HG03575 (cell line): ENCODE data around the gene P2RY10.

Experiments used
- ATAC-seq: cut with Tn5 transposase; IDR thresholded peaks from one replicate; pipeline ENCODE4 v1.9.1; 2021; ENCODE audit not compliant: unreplicated experiment, insufficient number of reproducible peaks, low FRiP score; ENCODE audit errors: extremely low read depth

Gene P2RY10, protein sequence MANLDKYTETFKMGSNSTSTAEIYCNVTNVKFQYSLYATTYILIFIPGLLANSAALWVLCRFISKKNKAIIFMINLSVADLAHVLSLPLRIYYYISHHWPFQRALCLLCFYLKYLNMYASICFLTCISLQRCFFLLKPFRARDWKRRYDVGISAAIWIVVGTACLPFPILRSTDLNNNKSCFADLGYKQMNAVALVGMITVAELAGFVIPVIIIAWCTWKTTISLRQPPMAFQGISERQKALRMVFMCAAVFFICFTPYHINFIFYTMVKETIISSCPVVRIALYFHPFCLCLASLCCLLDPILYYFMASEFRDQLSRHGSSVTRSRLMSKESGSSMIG

GRCh38 chrX:78945186-78945912 lies at the start of gene P2RY10:
Gene P2RY10 (plus strand): TSS chrX:78945391. CDS start chrX:78960521, 15,130 bp downstream.
- peak; percentile 60 for ATAC-seq

DNA sequence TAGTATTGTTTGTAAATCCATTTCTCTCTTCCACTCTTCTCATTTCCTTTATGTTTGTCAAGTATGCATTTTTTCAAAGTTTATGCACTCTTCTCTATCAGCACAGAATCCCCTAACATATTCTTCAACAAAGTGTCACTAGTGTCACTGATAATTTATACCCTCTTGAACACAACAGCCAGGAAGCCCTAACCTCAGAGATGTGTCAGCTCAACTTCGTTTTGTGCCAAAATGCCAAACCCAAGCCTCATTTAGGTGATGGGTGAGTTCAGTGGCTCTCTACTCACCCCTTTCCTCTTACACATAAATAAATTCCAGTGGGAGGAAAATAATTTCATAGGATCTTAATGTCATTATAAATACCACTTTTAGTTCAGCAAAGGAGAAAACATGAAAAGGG lies 22.4 kb upstream of the P2RY10 start:
- ATAC-seq, result no peak

GRCh38 chrX:78923198-78924015 lies 21.8 kb upstream of the P2RY10 start:
- peak; percentile 87 for ATAC-seq

DNA sequence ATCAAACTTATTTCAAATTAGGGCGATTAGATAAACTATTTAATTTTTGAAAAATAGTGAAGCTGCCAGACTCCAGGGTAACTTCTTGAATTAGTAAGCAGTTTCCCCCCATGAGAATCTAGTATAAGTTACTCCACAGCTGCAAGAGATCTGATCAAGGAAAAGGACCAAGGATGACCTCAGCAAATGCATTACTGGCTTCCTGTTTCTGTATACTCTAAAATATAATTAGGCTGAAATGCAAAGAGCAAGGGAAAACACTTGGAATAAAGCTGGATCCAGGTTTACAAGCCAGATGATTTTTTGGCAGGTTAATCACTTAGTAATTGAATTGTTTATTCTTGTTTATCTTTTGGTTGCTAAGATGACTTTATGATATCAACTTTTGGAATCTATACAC lies 13.4 kb upstream of the P2RY10 start:
- ATAC-seq, result no peak

DNA sequence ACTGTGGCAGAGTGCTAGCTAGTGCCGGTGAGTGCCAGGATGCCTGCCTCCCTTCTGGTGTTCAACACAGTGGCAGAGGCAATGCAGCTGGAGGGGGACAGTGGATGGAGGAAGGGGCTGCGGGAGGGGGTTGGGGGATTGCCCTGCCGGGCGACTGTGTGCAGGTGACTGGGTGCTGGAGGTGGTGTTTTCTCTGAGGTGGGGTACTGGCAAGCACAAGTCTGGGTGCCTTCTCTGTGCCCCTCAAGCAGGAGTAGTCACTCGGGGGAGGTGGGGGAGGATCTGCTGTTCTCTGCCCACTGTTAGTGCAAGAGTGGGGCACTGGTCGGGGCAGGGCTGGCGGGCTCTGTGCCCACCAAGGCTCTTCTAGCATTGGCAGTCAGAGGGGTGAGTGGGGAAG lies 10.3 kb upstream of the P2RY10 start:
- no peak for ATAC-seq

DNA sequence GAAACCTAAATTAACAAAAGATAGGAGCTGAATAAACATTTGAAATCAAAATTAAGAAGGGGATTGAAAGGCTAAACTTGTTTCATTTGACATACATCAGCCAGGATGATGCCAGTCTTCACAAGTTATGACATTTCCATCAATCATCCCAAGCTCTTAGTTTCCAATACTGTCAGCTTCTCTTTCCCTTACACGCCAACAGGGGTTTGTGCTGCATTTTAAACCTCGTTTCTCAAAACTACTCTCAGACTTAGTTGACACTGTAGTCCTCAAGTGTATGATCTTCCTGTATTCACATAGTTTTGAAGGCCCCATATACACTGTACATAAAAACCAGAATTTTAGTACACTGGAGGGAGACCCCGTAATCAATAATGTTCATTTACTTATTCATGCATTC lies 840 bp upstream of the P2RY10 start:
- no peak for ATAC-seq

DNA sequence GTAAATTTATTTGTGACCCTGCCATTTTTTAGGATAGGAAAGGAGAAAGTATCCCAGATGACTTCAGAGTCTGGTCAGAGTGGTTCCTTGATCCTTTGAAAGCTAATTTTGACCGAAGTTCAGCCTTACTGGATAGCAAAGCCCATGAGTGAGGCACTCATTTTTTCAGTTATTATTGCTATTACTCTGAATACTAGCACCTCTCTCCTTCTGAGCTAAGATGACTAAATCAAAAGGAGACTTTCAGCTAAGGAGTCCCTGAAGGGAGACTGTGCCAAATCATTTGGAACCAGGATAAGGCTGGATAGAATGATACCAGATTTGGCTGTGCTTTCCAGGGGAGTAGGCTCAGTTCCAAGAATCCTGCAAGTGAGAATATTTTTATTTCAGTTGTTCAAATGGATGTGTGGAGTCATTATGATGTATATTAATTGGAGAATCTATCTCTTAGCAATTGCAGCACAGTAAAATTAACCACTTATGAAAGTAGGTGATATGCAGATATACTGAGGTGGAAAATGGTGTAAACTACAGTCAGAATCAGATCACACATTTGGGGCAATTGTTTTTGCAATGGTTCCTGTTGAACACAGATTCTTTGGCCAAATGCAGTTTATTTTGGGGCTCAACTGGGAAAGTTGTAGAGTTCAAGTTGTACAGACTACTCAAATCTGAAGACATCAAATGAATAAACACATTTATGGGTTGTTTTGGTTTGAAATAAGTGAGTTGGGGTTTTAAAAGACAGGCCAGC lies 1.2 kb downstream of the P2RY10 start:
- ATAC-seq, result no peak

GRCh38 chrX:78950009-78950835 lies 5.0 kb downstream of the P2RY10 start:
- no peak for ATAC-seq

DNA sequence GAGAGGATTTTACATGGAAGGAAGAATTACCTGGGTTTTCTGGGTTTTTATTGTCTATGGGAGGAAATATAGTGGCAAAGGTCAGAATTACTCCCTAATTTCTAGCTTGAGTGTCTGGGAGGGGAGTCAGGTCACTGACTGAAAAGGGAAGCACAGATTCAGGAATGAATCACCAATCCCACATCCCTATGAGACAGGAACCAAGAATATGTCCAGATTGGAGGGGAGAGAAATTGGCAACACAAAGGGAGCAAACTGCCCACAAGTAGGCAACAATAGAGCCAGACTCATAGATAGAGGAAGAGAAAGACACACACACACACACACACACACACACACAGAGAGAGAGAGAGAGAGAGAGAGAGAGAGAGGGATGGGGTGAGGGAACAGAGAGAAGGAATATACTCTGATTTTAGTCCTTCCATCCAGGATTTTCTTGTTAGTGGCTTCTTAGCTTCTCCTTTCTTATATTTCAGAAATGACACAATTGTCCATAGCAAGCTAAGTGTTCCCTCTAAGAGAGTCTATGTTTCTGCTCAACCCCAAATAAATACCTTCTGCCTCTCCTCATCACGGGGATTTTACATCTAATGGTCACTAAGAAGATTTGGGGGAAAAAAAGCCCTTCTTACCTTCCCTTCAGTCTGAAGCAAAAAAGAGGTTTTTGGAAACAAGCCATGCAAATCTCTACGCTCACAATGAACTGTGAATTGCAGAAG lies 12.0 kb downstream of the P2RY10 start:
- ATAC-seq, result no peak

- ATAC-seq, result peak; percentile 70
These were observed 12.6 kb downstream of the P2RY10 start for GRCh38 chrX:78957768-78958130.

- no peak for ATAC-seq
These were observed 13.4 kb downstream of the P2RY10 start for GRCh38 chrX:78958419-78959116.

GRCh38 chrX:78960888-78961287 lies 15.7 kb downstream of the P2RY10 start:
- ATAC-seq, result no peak

- ATAC-seq, result no peak
These were observed 19.4 kb downstream of the P2RY10 start for GRCh38 chrX:78964598-78964997.

DNA sequence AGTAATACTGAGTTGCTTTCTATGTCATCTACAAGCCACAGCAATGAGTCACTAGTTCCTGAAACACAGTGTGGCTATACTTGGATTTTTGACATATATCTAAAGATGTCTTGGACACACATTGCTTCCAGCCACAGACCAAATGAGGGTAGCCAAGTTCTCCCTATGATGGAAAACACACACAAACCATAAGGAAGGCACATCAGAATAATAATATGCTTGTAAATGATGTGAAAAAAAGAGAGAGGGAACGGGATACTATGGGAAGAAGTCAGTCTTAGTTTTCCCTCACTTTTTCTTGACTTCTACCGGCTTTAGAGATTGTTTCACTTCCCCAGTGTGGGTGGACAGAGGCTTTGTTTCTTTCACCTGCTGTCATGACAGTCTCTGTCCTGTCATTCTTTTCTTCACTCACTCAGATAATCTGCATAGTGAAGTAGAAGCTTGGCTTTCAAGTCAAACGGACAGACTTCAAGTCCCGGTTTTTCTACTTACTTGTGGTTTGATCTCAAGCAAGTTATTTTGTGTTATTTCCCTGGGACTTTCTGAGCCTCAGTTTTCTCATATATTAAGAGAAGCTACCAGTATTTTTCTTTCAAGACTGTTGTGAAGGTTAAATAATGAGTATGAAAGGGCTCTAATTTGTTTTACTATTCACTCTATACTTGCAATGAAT lies 34.7 kb downstream of the P2RY10 start:
- ATAC-seq, result peak; percentile 98

- no peak for ATAC-seq
These were observed 44.2 kb downstream of the P2RY10 start for GRCh38 chrX:78989349-78989748.

DNA sequence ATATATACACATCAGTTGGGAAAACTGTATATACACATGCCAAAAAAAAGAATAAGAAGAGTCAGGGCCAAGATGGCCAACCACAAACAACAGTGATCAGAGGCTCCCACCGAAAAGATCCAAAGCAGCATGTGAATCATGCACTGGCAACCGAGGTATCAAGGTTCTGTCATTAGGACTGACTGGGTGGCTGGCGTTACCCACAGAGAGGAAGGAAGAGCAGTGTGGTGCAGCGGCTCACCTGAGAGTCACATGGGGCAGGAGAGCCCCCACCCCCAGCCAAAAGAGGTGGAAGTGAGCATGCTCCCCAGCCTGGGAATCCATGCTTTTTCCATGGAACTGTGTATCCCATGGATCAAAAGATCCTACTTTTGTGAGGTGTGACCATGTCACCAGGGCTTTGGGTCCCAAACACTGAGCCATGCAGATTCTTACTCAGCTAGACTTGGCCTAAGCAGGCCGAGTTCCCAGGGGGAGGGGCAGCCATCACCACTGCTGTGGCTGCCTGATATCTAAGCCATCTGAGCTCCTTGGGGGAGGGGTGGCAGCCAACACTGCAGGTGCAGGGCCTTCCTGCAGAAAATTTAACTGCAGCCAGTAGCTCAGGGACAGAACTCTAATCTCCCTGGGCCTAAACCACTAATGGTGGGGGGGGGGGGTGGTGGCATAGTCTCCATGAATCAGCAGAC lies 52.8 kb downstream of the P2RY10 start:
- no peak for ATAC-seq
